ENCODE data around the gene TRMU.

TRMU gene, protein sequence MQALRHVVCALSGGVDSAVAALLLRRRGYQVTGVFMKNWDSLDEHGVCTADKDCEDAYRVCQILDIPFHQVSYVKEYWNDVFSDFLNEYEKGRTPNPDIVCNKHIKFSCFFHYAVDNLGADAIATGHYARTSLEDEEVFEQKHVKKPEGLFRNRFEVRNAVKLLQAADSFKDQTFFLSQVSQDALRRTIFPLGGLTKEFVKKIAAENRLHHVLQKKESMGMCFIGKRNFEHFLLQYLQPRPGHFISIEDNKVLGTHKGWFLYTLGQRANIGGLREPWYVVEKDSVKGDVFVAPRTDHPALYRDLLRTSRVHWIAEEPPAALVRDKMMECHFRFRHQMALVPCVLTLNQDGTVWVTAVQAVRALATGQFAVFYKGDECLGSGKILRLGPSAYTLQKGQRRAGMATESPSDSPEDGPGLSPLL

DNA sequence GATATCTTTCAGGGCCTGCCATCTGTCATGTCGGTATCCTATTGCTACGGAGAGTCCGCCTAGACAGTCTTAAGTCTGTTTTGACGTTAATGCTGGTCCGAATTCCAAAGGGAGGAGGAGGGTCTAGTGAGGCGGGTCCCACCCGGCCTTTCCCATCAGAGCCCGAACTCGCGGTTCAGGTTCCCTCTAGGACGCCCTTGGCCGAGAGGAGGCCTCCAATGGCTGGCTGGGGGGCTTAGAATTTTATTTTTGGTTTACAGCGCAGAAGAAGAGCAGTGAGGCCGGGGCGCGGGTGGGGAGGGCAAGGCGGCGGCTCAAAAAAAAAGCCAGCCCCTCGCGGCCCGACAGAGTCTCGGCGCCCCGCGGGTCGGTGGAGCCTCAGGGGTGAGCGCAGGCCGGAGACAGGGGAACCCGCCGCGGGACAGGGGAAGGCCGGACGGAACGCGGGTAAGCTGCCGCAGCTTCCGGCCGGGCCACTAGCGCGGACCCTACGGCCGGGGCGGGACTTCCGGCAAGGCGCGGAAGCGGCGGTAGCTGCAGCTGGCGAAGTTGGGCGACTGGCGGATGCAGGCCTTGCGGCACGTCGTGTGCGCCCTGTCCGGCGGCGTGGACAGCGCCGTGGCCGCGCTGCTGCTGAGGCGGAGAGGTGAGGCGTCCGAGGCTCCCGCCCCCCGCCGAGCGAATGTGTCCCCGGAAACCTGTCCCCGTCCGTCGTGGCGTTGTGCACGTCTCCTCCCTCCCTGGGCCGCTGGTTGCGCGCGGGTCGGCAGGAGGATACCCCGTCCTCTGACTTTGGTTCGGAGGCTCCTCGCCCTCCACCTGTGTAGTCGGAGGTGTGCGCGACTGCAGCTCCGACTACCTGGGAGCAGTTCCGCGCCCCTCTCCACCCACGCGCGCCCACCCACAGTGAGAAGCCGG lies at the start of gene TRMU:
TSS of gene TRMU (plus strand) at position 514 of the 918 bp plus-strand sequence. CDS start at position 565, 51 bp downstream.
- DNase-seq (ENCODE audit: low spot score), result peak; percentile 86
- Histone ChIP-seq H3K27ac (peak within 1 kb of the TSS; percentile 86 to 92), H3K4me3 (peak within 1 kb of the TSS; percentile 98)
- TF ChIP-seq, protein P1, sequence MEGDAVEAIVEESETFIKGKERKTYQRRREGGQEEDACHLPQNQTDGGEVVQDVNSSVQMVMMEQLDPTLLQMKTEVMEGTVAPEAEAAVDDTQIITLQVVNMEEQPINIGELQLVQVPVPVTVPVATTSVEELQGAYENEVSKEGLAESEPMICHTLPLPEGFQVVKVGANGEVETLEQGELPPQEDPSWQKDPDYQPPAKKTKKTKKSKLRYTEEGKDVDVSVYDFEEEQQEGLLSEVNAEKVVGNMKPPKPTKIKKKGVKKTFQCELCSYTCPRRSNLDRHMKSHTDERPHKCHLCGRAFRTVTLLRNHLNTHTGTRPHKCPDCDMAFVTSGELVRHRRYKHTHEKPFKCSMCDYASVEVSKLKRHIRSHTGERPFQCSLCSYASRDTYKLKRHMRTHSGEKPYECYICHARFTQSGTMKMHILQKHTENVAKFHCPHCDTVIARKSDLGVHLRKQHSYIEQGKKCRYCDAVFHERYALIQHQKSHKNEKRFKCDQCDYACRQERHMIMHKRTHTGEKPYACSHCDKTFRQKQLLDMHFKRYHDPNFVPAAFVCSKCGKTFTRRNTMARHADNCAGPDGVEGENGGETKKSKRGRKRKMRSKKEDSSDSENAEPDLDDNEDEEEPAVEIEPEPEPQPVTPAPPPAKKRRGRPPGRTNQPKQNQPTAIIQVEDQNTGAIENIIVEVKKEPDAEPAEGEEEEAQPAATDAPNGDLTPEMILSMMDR (IDR thresholded peaks at IDR 0.05), result no peak

DNA sequence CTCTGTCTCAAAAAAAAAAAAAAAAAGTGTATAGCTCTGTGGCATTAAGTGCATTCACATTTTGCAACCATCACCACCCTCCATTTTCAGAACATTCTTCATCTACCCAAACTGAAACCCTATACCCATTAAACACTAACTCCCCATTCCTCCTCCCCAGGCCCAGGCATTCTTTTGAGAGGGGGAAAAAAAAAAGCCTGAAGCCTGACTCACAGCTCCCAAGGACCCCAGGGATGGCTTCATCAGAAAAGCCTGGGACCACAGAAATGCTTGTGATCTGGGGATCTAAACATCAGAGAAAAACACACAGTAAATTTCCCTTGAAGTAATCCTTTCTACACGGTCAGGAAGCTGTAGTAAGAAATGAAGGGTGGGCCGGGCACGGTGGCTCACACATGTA lies 49.5 kb upstream of the TRMU start:
- DNase-seq (ENCODE audit: low spot score), result no peak
- Histone ChIP-seq H3K27ac (no peak overlapping the region), H3K4me3 (no peak overlapping the region)
- TF ChIP-seq, protein P1 (IDR thresholded peaks at IDR 0.05), result no peak

DNA sequence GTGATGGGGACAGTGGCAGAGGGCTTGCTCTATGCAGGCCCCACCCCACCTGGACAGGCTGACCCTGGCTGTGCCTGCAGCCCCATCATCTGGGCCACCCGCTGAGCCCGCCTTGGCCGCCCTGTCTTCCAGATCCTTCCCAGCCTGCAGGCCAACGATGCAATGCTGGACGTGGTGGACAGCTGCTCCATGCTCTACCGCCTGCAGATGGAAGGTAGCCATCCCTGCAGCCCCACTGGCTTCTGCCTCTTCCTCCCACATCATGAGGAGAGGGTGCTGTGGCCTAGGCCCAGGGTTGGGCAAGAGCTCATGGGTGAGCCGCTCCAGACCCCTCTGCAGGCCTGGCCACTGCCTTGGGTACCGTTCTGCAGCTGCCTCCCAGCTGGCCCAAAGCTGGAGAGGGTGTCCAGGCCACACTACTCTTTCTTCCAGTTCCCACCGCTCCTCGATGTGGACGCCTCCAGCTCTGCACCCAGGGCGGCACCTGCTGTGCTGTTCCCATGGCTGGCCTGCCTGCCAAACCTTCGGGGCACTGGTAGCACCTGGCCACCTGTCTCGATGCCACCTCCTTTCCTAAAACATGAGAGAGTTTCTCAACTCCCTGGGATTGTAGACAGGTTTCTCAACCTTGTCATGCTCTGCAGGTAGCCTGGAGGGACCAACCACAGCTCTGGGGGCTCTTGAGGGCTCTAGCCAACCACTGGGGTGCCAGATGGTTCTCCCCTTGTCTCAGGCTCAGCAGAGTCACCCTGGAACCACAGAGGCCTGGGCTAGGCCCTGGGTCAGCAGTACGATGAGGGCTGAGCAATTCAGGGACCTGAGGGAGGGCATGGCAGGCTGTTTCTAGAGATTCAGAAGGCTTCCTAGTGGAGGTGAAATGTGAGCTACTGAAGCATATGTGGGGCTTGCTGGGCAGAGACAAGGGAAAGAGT lies 48.3 kb upstream of the TRMU start:
- DNase-seq (ENCODE audit: low spot score), result no peak
- Histone ChIP-seq H3K27ac (peak overlapping the region in 1 of 2 donors; percentile 9), H3K4me3 (no peak overlapping the region)
- TF ChIP-seq, protein P1 (IDR thresholded peaks at IDR 0.05), result no peak

DNA sequence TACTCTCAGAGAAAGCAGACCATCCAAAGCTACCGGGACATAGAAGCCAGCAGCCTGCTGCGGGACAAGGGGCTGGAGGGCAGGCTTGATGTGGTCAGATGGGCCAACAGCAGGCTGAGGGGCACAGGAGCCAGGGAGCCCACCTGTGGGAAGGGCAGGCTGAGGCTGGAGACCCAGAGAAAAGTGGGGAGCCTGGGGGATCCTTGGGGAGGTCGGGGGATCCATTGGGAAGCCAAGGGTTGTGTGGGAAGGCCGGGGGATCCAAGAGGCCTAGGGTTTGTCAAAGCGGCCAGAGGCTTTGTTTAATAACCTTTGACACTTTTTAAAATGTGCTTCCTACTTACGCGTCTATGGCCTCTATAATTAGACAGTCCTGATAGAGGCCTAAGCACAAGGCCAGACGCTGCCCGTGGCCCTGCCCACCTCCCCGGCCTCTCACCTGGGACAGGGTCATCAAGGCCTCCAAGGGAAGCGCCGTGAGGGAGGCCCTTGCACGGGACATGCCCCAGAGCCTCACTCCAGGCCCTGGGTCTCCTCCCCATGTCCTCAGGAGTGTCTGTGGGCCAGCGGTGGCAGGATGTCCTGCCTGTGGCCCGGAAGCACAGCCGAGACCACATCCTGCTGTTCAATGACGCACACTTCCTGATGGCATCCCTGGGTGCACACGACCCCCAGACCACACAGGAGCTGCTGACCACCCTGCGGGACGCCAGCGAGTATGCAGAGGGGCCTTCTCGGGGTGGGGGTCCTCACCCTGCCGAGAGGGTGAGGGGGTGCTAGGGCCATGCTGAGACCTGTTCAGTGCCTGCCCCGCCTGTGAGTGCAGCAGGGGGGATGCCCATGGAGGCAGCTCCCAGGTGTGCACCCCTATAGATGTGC lies 47.4 kb upstream of the TRMU start:
- Histone ChIP-seq H3K27ac (peak overlapping the region in 1 of 2 donors; percentile 47), H3K4me3 (peak overlapping the region; percentile 32)
- DNase-seq (ENCODE audit: low spot score), result no peak
- TF ChIP-seq, protein P1 (IDR thresholded peaks at IDR 0.05), result no peak

DNA sequence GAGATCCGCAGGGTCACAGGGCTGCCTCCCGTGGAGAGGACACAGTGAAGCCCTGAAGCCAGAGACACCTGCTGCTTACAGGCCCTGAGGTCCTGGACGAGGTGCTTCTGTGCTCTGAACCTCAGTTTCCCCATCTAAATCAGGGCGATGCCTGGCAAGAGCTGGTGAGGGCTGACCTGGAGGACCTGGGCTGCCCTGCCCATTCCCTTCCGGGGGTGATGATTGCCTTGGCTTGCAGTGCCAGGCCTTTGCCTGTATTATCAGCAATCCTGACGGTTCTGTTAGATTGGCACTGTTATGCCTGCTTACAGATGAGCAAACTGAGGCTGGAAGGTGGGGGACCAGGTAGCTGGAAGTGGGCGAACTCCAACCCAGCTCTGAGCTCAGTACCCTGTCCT lies 46.7 kb upstream of the TRMU start:
- no peak overlapping the region for H3K4me3 ChIP-seq
- peak overlapping the region in 1 of 2 donors; percentile 47 for H3K27ac ChIP-seq
- no peak for DNase-seq (ENCODE audit: low spot score)
- TF ChIP-seq, protein P1 (IDR thresholded peaks at IDR 0.05), result no peak
